Measurements from ENCODE around the gene OSGIN1. TPM values are rescaled to one million over a fixed set of nuclear protein-coding genes. Genes with fewer than 3 reads are reported as not detected.

OSGIN1 gene
- total and polyA plus RNA-seq, 2 donors from 2014 or later = 6.3 to 14.5 TPM

DNA sequence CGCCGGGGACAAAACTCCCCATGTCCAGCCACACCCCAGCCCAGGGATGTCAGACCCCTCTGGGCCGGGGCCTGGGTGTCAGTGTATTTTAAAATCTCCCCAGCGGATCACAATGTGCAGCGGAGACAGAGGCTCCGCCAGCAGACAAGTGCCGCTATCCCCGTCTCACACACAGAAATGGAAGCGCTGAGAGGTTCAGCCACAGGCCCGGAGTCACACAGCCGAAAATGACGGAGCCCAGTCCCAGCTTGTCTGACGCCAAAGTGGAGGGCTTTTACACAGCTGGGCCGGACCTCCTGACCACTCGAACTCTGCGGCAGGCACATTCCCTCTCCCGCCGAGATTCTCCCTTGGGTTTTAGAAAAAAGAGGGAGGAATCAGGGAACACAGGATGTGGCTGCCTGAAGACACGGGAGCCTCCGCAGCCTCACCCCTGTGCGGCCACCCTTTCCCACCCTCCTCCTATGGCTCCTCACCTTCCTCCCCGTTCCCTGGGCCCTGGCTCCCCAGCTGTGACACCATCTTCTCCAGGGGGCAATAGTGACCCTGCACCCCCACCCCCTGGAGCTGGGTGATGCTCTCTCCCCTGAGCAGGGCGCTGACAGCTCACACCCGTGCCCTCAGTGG lies 6.8 kb upstream of the OSGIN1 start:
- TF ChIP-seq, protein P1, sequence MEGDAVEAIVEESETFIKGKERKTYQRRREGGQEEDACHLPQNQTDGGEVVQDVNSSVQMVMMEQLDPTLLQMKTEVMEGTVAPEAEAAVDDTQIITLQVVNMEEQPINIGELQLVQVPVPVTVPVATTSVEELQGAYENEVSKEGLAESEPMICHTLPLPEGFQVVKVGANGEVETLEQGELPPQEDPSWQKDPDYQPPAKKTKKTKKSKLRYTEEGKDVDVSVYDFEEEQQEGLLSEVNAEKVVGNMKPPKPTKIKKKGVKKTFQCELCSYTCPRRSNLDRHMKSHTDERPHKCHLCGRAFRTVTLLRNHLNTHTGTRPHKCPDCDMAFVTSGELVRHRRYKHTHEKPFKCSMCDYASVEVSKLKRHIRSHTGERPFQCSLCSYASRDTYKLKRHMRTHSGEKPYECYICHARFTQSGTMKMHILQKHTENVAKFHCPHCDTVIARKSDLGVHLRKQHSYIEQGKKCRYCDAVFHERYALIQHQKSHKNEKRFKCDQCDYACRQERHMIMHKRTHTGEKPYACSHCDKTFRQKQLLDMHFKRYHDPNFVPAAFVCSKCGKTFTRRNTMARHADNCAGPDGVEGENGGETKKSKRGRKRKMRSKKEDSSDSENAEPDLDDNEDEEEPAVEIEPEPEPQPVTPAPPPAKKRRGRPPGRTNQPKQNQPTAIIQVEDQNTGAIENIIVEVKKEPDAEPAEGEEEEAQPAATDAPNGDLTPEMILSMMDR (IDR thresholded peaks at IDR 0.05; ENCODE audit: borderline replicate concordance, extremely low read depth, insufficient read depth) = no peak
- Histone ChIP-seq H3K9ac (ENCODE audit: low read length in 3 of 3) (no peak overlapping the region), H3K4me1 (ENCODE audit: control insufficient read depth in 2 of 3, insufficient read depth in 2 of 3, low read depth in 1 of 3, low read length in 3 of 3) (no peaks in the 10 kb centered on the region), H3K27ac (ENCODE audit: low read depth in 2 of 2, low read length in 2 of 2) (no peak overlapping the region), H3K36me3 (ENCODE audit: control insufficient read depth in 2 of 3, insufficient read depth in 3 of 3, low read length in 3 of 3) (no peaks in the 10 kb centered on the region), H3K27me3 (ENCODE audit: control insufficient read depth, insufficient read depth, low read length) (no peaks in the 10 kb centered on the region), H3K9me3 (ENCODE audit: control insufficient read depth in 2 of 3, insufficient read depth in 1 of 3, low read length in 3 of 3) (no peaks in the 10 kb centered on the region), H3K4me3 (ENCODE audit: low read length in 3 of 3) (no peak overlapping the region)
- no peak for DNase-seq
- intact Hi-C loops (cut with DNase I) = no loop called here
- no peak for FAIRE-seq

DNA sequence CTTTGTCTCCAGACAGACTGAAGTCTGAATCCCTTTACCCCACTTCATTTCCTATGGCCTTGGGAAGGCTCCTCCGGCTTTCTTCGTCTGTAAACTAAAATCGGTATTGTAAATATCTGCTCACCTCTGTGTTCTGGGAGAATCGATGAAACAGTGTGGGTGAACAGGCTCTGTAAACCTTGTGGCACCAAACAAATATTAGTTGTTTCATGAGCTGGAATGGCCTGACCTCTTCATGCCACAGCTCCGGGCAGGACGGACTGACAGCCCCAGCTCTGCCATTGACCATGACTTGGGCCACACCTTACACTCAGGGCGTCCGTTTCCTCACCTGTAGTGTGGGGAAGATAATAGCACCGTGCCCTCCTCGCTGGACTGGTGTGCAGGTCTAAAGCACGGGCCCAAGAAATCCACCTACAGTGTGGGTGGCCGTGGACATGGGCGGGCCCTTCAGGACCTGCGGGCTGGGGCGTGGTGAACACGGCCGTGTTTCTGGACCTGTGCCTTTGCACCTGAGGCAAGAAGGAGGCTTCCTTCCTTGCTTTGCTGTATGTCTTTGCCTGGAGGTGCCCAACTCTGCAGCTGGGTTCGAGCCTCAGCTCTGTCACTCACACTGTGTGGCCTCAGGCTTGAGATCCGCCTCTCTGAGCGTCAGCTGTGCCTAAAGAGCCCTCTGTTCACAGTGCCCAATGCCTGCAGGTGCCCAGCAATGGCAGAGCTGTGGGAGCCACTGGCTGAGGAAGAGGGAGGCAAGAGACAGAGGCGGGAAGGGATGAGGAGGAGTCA lies 6.1 kb upstream of the OSGIN1 start:
- Histone ChIP-seq H3K9ac (ENCODE audit: low read length in 3 of 3) (no peak overlapping the region), H3K27ac (ENCODE audit: low read depth in 2 of 2, low read length in 2 of 2) (no peak overlapping the region), H3K27me3 (ENCODE audit: control insufficient read depth, insufficient read depth, low read length) (no peaks in the 10 kb centered on the region), H3K9me3 (ENCODE audit: control insufficient read depth in 2 of 3, insufficient read depth in 1 of 3, low read length in 3 of 3) (no peaks in the 10 kb centered on the region), H3K4me1 (ENCODE audit: control insufficient read depth in 2 of 3, insufficient read depth in 2 of 3, low read depth in 1 of 3, low read length in 3 of 3) (no peaks in the 10 kb centered on the region), H3K36me3 (ENCODE audit: control insufficient read depth in 2 of 3, insufficient read depth in 3 of 3, low read length in 3 of 3) (no peaks in the 10 kb centered on the region), H3K4me3 (ENCODE audit: low read length in 3 of 3) (no peak overlapping the region)
- TF ChIP-seq, protein P1 (IDR thresholded peaks at IDR 0.05; ENCODE audit: borderline replicate concordance, extremely low read depth, insufficient read depth) = no peak
- intact Hi-C loops (cut with DNase I) = no loop called here
- no peak for FAIRE-seq
- no peak for DNase-seq

DNA sequence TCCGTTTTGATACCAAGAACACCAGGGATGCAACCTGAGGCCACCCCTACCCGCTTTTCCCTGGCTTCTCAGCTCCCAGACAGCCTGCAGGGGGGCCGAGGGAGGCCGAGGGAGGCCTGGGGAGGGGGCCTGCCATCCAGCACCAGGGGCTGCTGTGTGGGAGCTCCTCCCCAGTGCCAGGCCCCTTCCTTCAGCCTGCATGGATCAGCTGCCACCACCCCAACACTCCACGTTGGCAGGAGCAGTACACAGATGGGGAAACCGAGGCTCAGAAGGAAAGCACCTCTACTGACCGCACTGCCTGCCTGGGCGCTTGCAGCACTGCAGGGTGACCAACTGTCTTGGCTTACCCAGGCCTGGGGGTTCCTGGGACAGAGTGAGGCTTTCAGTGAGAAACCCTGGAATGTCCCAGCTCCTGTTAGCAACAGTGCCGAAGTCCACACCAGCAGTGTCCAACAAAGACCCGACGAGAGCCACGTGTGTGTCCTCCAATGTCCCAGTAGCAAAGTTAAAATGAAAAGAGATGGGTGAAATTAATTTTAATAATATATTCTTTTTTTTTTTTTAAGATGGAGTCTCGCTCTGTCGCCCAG lies 5.3 kb upstream of the OSGIN1 start:
- TF ChIP-seq, protein P1 (IDR thresholded peaks at IDR 0.05; ENCODE audit: borderline replicate concordance, extremely low read depth, insufficient read depth) = no peak
- intact Hi-C loops (cut with DNase I) = no loop called here
- H3K27ac ChIP-seq (ENCODE audit: low read depth in 2 of 2, low read length in 2 of 2) = no peak overlapping the region
- H3K36me3 ChIP-seq (ENCODE audit: control insufficient read depth in 2 of 3, insufficient read depth in 3 of 3, low read length in 3 of 3) = no peaks in the 10 kb centered on the region
- no peak for FAIRE-seq
- DNase-seq = no peak
- peaks cover 0 to 4% (median 0%) of the 10 kb centered on the region in 3 donors for H3K4me1 ChIP-seq (ENCODE audit: control insufficient read depth in 2 of 3, insufficient read depth in 2 of 3, low read depth in 1 of 3, low read length in 3 of 3)
- H3K4me3 ChIP-seq (ENCODE audit: low read length in 3 of 3) = no peak overlapping the region
- H3K9ac ChIP-seq (ENCODE audit: low read length in 3 of 3) = no peak overlapping the region
- H3K27me3 ChIP-seq (ENCODE audit: control insufficient read depth, insufficient read depth, low read length) = no peaks in the 10 kb centered on the region
- H3K9me3 ChIP-seq (ENCODE audit: control insufficient read depth in 2 of 3, insufficient read depth in 1 of 3, low read length in 3 of 3) = no peaks in the 10 kb centered on the region

Measured in kidney (tissue), 14 donors.